GM18867 (cell line): ENCODE results near the gene SLC15A2.

Experiments used
- ATAC-seq: cut with Tn5 transposase; IDR thresholded peaks from one replicate; pipeline ENCODE4 v1.9.1; 2021; ENCODE audit warnings: mild to moderate bottlenecking, moderate library complexity; ENCODE audit not compliant: unreplicated experiment

Gene SLC15A2

DNA sequence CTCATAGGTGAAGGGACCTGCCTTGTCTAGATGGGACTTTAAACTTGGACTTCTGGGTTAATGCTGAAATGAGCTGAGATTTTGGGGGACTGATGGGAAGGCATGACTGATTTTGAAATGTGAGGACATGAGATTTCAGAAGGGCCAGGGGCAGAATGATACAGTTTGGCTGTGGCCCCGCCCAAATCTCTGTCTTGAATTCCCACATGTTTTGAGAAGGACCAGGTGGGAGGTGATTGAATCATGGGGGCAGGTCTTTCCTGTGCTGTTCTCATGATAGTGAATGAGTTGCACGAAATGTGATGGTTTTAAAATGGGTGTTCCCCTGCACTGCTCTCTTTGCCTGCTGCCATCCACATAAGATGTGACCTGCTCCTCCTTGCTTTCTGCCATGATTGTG lies 85.0 kb downstream of the SLC15A2 start:
- ATAC-seq: no peak

DNA sequence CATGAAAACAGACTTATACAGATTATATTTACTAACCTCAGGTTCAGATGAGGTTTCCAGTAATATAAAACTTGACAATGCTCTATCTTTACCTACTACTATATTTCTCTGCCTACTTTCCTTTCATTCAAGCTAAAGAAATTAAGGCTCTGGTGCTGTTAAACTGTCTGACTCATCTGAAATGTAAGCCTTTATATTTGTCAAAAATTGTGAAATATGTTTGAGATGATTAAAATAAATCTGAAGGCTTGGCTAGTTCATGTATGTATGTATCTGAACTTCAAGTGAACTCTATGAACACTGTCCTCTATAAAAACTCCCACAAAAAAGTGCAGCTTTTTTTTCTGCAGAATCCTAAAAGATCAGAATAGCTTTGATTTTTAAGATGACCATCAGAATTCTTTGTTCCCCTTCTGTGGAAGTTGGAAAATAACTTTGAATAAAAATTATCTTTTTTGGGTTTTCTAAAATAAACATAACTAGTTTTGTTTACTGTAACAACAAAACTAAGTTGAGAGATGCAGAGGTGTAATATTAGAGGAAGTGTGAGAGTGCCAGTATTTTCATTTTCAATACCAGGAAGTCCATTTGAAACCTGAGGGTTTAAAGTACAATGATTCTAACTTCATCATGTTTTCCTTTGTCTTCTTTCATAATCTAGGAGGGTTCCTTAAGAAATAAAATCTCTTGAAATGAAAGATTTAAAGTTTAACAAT lies 85.7 kb downstream of the SLC15A2 start:
- peak; percentile 74 for ATAC-seq

DNA sequence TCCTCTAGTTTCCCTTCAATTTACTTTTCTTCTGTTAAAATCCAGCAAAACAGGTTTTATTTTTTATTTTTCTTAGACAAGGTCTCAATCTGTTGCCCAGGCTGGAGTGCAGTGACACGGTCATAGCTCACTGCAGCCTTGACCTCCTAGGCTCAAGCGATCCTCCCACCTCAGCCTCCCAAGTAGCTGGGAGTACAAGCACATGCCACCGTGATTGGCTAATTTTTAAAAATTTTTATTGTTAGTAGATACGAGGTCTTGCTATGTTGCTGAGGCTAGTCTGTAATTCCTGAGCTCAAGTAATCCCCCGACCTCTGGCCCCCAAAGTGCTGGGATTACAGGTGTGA lies 86.2 kb downstream of the SLC15A2 start:
- ATAC-seq: no peak

DNA sequence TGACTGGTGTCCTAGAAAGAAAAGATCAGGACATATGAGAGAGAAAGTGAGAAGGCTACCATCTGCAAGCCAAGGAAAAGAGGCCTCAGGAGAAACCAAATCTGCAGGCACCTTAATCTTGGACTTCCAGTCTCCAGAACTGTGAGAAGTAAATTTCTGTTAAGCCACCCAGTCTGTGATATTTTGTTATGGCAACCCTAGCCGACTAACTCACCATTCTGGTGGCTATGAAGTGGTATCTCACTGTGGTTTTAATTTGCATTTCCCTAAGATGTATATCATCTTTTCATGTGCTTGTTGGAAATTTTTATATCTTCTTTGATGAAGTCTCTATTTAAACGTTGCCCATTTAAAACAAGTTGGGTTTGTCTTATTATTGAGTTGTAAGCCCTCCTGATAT lies 87.3 kb downstream of the SLC15A2 start:
- ATAC-seq: no peak

DNA sequence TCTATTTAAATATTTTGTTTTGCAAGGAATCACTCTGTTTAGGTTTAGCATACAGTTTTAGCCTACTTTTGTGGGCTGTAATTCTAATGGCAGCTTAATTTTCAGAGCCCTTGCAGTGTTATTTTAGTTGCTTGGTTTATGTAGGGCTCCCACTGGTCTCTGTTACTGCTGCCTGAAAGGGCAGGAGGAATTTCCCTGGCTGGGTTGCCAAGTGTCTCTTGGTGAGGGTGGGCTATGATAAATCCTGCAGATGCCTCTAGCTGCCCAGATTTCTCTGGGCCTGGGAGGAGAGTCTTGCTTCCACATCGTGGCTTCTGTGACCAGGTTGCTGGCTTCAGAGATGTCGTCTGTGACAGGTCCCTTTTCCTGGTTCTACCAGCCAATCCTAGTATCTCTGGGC lies 91.6 kb downstream of the SLC15A2 start:
- ATAC-seq: no peak

DNA sequence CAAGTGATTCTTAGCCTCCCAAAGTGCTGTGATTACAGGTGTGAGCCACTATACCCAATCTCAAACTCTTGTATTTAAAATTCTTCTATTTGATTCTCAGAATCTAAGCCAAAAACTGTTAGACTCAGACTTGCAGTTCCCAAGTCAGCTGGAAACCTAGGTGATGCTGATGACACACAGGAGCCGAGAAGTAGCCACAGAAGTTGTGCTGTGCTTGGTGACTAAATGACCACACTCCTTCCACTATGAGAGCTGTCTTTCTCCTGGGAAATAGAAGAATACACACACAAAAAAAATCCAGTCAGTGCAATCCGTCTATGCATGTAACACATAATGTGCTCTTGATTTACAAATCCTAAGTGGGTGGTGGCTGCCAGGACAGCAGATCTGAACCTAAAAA lies 93.9 kb downstream of the SLC15A2 start:
- ATAC-seq: no peak

DNA sequence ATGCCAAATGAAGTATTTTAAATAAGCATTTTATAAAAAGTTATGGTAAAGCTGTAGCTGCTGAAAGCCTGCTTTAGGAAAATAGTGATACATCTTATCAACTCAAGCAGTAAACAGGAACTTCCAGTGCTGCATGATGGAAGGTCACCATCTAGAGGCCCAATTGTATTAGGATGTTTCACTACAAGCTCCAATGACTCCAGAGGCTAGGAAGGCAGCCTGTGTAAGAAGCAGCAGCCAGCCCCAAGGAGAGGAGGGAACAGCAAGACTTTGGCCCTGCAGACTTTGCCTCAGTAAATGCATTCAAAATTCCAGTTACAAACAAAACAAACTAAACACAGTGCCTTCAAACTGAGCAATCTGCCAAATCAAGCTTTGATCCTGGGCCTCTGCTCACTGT lies 95.7 kb downstream of the SLC15A2 start:
- no peak for ATAC-seq

DNA sequence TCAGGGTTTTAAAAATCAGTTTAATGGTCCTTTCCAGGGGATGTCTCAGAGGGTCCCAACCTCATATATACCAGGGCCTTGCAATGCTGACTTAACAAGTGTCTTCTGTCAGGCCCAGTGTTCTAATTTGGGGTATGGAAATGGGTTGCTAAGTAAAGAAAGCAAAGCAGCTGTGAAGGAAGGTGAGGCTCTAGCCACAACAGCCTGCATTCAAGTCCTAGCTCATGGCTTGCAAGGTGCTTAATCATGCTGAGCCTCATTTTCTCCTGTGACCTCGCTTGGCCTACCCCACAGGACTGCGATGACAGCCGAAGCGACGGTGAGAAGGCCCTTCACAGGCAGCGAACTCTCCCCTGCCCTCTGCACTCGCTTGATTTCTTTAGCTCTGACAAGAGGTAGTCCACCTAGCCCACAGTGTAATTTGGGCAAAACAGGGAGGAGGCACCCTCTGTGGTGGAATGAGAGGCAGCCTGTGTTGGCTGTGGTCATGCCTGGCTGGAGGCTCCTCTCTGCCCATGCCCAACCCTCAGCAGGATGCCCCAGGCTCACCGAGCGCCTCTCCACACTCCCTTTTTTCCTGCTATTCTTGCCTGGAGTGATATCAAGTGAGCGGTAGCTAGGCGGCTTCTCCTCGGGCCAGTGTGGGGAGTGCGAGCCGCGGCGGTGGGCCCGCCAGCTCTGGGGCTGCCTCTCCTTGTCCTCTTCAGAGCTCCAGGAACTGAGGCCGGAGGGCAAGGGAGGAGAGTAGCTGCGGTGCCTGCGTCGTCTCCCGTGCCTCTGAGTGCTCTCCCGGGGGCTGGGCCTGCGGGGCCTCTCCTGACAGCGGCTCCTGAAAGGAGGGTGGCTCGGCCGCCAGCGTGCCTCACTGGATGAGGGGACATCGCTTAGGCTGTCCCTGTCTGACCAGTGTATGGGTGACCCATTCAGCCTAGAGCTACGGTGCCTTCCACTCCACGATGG lies 98.7 kb downstream of the SLC15A2 start:
- peak; percentile 67 for ATAC-seq
